Muscle layer of duodenum (tissue), 2 donors: ENCODE results near the gene PRPSAP1.

ENCODE experiments used
- H3K27ac ChIP-seq: one replicate; pipeline ENCODE4 v1.7.0; 2013; ENCODE audit warnings: mild to moderate bottlenecking, low read length
- H3K27me3 ChIP-seq: one replicate; pipeline ENCODE4 v1.7.0; 2013; ENCODE audit warnings: low read depth, mild to moderate bottlenecking, control low read depth, low read length
- H3K36me3 ChIP-seq, 2 donors: one replicate each; pipeline ENCODE4 v1.7.0; 2013; ENCODE audit warnings: low read length in 2 of 2, control low read depth in 1 of 2, mild to moderate bottlenecking in 1 of 2; ENCODE audit not compliant: insufficient read depth in 2 of 2, control insufficient read depth in 1 of 2
- H3K4me1 ChIP-seq, 2 donors: one replicate each; pipeline ENCODE4 v1.7.0; 2013; ENCODE audit warnings: low read length in 2 of 2, mild to moderate bottlenecking in 2 of 2, control low read depth in 1 of 2, moderate library complexity in 1 of 2; ENCODE audit not compliant: insufficient read depth in 2 of 2, control insufficient read depth in 1 of 2
- H3K4me3 ChIP-seq, 2 donors: one replicate each; pipeline ENCODE4 v1.7.0; 2013; ENCODE audit warnings: low read length in 2 of 2, low read depth in 1 of 2, mild to moderate bottlenecking in 1 of 2
- H3K9me3 ChIP-seq, 2 donors: one replicate each; pipeline ENCODE4 v1.7.0; 2013; ENCODE audit warnings: low read length in 2 of 2, control low read depth in 1 of 2, mild to moderate bottlenecking in 1 of 2; ENCODE audit not compliant: control insufficient read depth in 1 of 2
- donor health status: healthy.

Gene PRPSAP1

GRCh38 chr17:76333673-76334505 is 19.8 kb downstream of the PRPSAP1 start:
- Histone ChIP-seq H3K27me3 (no peaks in the 10 kb centered on the region), H3K36me3 (peaks cover 0 to 29% of the 10 kb centered on the region in 2 donors), H3K9me3 (no peaks in the 10 kb centered on the region)

DNA sequence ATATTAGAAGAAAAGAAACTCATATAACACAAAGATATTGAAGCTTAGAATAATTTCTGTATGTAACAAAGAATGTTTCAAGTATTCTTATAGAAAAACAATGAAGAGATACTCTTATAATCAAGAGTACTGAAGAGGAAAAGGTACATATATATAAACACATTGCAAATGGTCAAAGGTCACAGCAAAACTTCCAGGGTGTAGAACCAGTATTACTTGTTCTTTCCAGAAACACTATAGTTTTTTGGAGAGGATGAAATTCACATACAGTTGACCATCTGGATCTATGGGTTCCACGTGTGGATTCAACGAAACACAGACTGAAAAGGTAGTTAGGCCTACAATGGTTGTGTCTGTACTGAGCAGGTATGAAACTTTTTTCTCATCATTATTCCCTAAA is 22.6 kb downstream of the PRPSAP1 start:
- Histone ChIP-seq H3K27me3 (no peaks in the 10 kb centered on the region), H3K36me3 (peaks cover 9 to 43% of the 10 kb centered on the region in 2 donors), H3K27ac (no peak overlapping the region), H3K4me1 (peaks cover 0 to 3% of the 10 kb centered on the region in 2 donors), H3K4me3 (no peak overlapping the region), H3K9me3 (no peaks in the 10 kb centered on the region)

More at GRCh38 chr17:76333673-76334505, 19.8 kb downstream of the PRPSAP1 start:
- Histone ChIP-seq H3K4me3 (no peak overlapping the region), H3K4me1 (peaks cover 0 to 10% of the 10 kb centered on the region in 2 donors), H3K27ac (no peak overlapping the region)

DNA sequence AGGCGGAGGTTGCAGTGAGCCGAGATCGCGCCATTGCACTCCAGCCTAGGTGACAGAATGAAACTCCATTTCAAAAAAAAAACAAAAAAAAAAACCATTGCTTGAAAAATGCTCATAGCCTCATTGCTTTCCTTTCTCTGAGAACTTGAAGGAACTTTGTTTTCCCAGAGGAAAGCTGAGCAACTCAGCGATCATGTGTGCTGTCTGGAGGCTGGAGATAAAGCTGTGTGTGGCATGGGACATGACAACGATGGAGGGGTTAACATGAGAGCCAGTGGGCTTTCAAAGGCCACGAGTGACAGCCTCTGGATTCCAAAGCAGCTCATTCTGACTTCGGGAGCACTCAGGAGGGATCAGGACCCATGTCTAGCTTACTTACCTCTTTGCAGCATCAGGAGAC is 24.1 kb downstream of the PRPSAP1 start:
- no peaks in the 10 kb centered on the region for H3K9me3 ChIP-seq
- H3K4me1 ChIP-seq, result no peaks in the 10 kb centered on the region
- H3K27ac ChIP-seq, result no peak overlapping the region
- H3K4me3 ChIP-seq, result no peak overlapping the region
- H3K27me3 ChIP-seq, result no peaks in the 10 kb centered on the region
- H3K36me3 ChIP-seq, result peaks cover 9 to 43% of the 10 kb centered on the region in 2 donors

- Histone ChIP-seq H3K36me3 (peaks cover 9 to 43% of the 10 kb centered on the region in 2 donors), H3K9me3 (no peaks in the 10 kb centered on the region), H3K4me3 (no peak overlapping the region), H3K27me3 (no peaks in the 10 kb centered on the region), H3K4me1 (no peaks in the 10 kb centered on the region), H3K27ac (no peak overlapping the region)
These were observed 26.0 kb downstream of the PRPSAP1 start for GRCh38 chr17:76327696-76328095.

DNA sequence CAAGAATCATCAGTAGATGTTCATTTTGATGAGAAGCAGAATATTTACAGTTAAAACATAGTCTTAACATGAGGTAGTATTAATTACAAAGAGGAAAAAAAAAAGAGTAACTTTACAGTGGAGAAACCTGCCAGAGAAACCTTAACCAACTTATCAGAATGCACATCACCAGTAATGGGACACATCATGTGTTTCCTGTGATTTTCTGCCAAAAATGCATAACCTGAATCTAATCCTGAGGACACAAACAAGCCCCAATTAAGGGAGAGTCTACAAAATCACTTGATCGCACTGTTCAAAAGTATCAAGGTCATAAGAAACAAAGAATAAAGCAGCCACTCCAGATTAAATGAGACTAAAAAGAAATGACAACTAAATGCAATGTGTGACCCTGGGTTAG is 27.4 kb downstream of the PRPSAP1 start:
- Histone ChIP-seq H3K4me1 (no peaks in the 10 kb centered on the region), H3K27ac (no peak overlapping the region), H3K9me3 (no peaks in the 10 kb centered on the region), H3K36me3 (peaks cover 9 to 34% of the 10 kb centered on the region in 2 donors), H3K4me3 (no peak overlapping the region), H3K27me3 (no peaks in the 10 kb centered on the region)

DNA sequence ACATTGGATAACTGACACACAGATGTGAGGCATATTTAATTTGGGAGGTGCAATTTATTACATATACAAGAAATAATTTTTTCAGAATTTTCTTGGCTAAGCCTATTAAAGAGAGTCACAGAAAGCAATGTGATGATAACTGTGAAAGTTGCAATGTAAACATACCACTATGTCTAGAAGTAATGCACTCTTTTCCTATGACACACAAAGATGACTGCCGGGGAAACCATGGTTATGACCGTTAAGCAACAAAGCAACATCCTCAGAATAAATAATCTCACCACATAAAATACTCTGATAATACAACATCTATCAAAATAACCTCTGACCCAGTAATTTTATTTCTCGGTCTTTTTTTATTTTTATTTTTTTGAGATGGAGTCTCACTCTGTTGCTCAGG is 35.1 kb downstream of the PRPSAP1 start:
- peaks cover 9 to 23% of the 10 kb centered on the region in 2 donors for H3K36me3 ChIP-seq
- H3K4me1 ChIP-seq, result no peaks in the 10 kb centered on the region
- no peak overlapping the region for H3K4me3 ChIP-seq
- no peaks in the 10 kb centered on the region for H3K27me3 ChIP-seq
- H3K9me3 ChIP-seq, result no peaks in the 10 kb centered on the region
- no peak overlapping the region for H3K27ac ChIP-seq

- Histone ChIP-seq H3K4me3 (no peak overlapping the region), H3K27me3 (no peaks in the 10 kb centered on the region), H3K27ac (no peak overlapping the region), H3K36me3 (peaks cover 19 to 34% of the 10 kb centered on the region in 2 donors), H3K4me1 (no peaks in the 10 kb centered on the region), H3K9me3 (no peaks in the 10 kb centered on the region)
These were observed 36.2 kb downstream of the PRPSAP1 start for GRCh38 chr17:76317535-76317934.

GRCh38 chr17:76314392-76315227 is 39.1 kb downstream of the PRPSAP1 start:
- H3K27me3 ChIP-seq, result no peaks in the 10 kb centered on the region
- H3K27ac ChIP-seq, result no peak overlapping the region
- H3K4me1 ChIP-seq, result no peaks in the 10 kb centered on the region
- no peak overlapping the region for H3K4me3 ChIP-seq
- H3K36me3 ChIP-seq, result peaks cover 33 to 44% of the 10 kb centered on the region in 2 donors
- no peaks in the 10 kb centered on the region for H3K9me3 ChIP-seq

DNA sequence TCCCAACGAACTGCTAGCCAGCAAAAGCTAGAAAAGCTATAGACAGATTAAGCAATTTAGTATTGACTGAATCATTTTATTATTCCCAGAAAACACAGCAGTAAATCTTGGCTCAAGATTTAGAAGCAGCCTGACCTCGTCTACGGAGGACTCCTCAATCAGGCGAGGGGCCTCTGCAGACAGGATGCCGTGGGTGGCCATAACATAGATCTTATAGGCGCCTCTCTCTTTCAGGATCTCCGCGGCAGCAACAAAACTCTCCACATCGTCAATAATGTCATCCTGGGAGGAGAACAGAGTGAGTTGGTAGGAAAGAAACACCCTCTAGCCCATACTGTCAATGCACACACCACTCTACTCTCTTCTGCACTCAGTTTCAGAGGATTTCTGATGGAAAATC is 41.0 kb downstream of the PRPSAP1 start:
- H3K36me3 ChIP-seq, result peaks cover 31 to 39% of the 10 kb centered on the region in 2 donors
- no peaks in the 10 kb centered on the region for H3K4me1 ChIP-seq
- H3K4me3 ChIP-seq, result no peak overlapping the region
- H3K27ac ChIP-seq, result no peak overlapping the region
- H3K9me3 ChIP-seq, result no peaks in the 10 kb centered on the region
- H3K27me3 ChIP-seq, result no peaks in the 10 kb centered on the region

GRCh38 chr17:76309461-76309860 is 44.3 kb downstream of the PRPSAP1 start:
- Histone ChIP-seq H3K27me3 (no peaks in the 10 kb centered on the region), H3K36me3 (peaks cover 27 to 38% of the 10 kb centered on the region in 2 donors), H3K4me1 (no peaks in the 10 kb centered on the region), H3K4me3 (no peak overlapping the region), H3K27ac (no peak overlapping the region), H3K9me3 (no peaks in the 10 kb centered on the region)

DNA sequence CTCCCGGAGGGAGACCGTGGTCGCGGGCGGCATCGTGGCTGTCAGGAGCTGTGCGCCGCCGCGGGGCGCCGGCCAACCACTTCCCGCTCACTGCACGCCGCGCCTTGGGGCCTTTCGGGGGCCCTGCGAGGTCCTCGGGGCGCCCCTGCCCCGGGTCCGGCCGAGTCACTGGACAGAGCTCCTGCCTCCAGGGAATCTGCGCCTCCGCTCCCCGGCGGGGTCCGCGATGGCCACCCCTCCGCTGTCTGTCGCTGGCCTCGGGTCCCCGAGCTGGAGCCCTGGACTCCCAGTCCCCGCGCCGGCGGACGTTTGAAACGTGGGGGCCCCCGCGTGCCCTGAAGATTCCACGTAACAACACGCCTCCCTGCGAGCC is 45.8 kb downstream of the PRPSAP1 start, which contains the start of gene QRICH2:
QRICH2 (minus strand) TSS at position 311 of the 373 bp plus-strand sequence; CDS start at position 33, 278 bp downstream.
- Histone ChIP-seq H3K4me1 (no peaks in the 10 kb centered on the region), H3K4me3 (no peak within 1 kb of the TSS), H3K36me3 (peaks cover 18 to 30% of the 10 kb centered on the region in 2 donors), H3K27ac (no peak within 1 kb of the TSS), H3K9me3 (no peaks in the 10 kb centered on the region), H3K27me3 (no peaks in the 10 kb centered on the region)
